ENCODE data around the gene FAM13A. TPM values are rescaled to one million over a fixed set of nuclear protein-coding genes. Genes with fewer than 3 reads are reported as not detected.
A peak's percentile ranks its signal among the peaks of the same experiment; 100 is the strongest.

FAM13A gene
- polyA plus RNA-seq, 1 of the 3 experiments (the other 2 are of a cell fraction), result 0.67 TPM

GRCh38 chr4:88965053-88965452, 91.9 kb downstream of the FAM13A start (continued):
- no peak for TF ChIP-seq REST (IDR thresholded peaks at IDR 0.05; ENCODE audit: low read depth, low read length)
- TF ChIP-seq JUND (IDR thresholded peaks at IDR 0.05), result no peak
- no peak for TF ChIP-seq RXRA (IDR thresholded peaks at IDR 0.05; ENCODE audit: borderline replicate concordance, low read depth)

- Histone ChIP-seq H2AFZ (ENCODE audit: low read depth) (no peak overlapping the region), H3K36me3 (replicated peaks in 1 of 2; ENCODE audit: control insufficient read depth in 1 of 2, insufficient read depth in 2 of 2, low read length in 1 of 2) (no peaks in the 10 kb centered on the region), H3K4me2 (no peak overlapping the region), H3K9me3 (no peaks in the 10 kb centered on the region), H4K20me1 (ENCODE audit: insufficient read depth) (no peaks in the 10 kb centered on the region), H3K79me2 (ENCODE audit: insufficient read depth) (no peaks in the 10 kb centered on the region), H3K4me3 (ENCODE audit: low read depth in 2 of 2, low read length in 1 of 2) (no peak overlapping the region), H3F3A (replicated peaks; ENCODE audit: insufficient read depth) (no peaks in the 10 kb centered on the region), H3K27me3 (ENCODE audit: insufficient read depth) (no peaks in the 10 kb centered on the region), H3K27ac (ENCODE audit: low read depth in 2 of 2, low read length in 1 of 2) (no peak overlapping the region), H3K9ac (no peak overlapping the region), H3K9me2 (no peaks in the 10 kb centered on the region), H3K4me1 (ENCODE audit: control insufficient read depth in 1 of 2, insufficient read depth in 2 of 2, low read depth in 1 of 2, low read length in 1 of 2) (no peaks in the 10 kb centered on the region)
- WGBS (ENCODE audit: low lambda C conversion rate), result 65% methylated on average over 4 of the region's 4 CpGs
- ChIA-PET POLR2A (no interaction called here), CTCF (no interaction called here)
- DNase-seq, result no peak
- 0 out of 2 replicates have a peak, but pooled peaks have one; percentile 21 for TF ChIP-seq JUND (IDR thresholded peaks at IDR 0.05)
- no peak for TF ChIP-seq RFX5 (IDR thresholded peaks at IDR 0.05; ENCODE audit: low read length)
- no peak for TF ChIP-seq TEAD4 (IDR thresholded peaks at IDR 0.05; ENCODE audit: borderline replicate concordance, insufficient read depth)
- TF ChIP-seq NRF1 (IDR thresholded peaks at IDR 0.05; ENCODE audit: low read depth, low read length), result no peak
- TF ChIP-seq CTCF (IDR thresholded peaks at IDR 0.05), result no peak
- TF ChIP-seq EZH2phosphoT487 (IDR thresholded peaks at IDR 0.05; ENCODE audit: borderline replicate concordance, low read depth), result no peak
- peak; percentile 64; the same call in 1 of the 2 replicates for TF ChIP-seq FOSL2 (IDR thresholded peaks at IDR 0.05; ENCODE audit: borderline replicate concordance, low read depth)
- no peak for TF ChIP-seq ZBTB33 (IDR thresholded peaks at IDR 0.05; ENCODE audit: borderline replicate concordance, low read depth)
These were observed 92.5 kb downstream of the FAM13A start for GRCh38 chr4:88964450-88964849.
